K562 (cell line): Measurements from ENCODE around the gene AGAP3. TPM values are rescaled to one million over a fixed set of nuclear protein-coding genes. Genes with fewer than 3 reads are reported as not detected.
A peak's percentile ranks its signal among the peaks of the same experiment; 100 is the strongest.

Experiments
- C11orf30 ChIP-seq: fragments of 450-650 bp; IDR thresholded peaks from 2 replicates; pipeline ENCODE4 v1.6.1; 2016; ENCODE audit warnings: low read depth, mild to moderate bottlenecking
- CXXC5 ChIP-seq: fragments of 250-450 bp; sonication (Bioruptor Pico); IDR thresholded peaks from 2 replicates; pipeline ENCODE4 v1.8.0; 2022; ENCODE audit warnings: inconsistent platforms, mild to moderate bottlenecking, moderate library complexity
- DLX4 ChIP-seq: fragments of 250-450 bp; sonication (Bioruptor Pico); IDR thresholded peaks from 2 replicates; pipeline ENCODE4 v1.6.1; 2021; ENCODE audit warnings: mild to moderate bottlenecking
- HDGF ChIP-seq: fragments of 450-650 bp; IDR thresholded peaks from 2 replicates; pipeline ENCODE4 v1.6.1; 2016
- HINFP ChIP-seq: fragments of 450-650 bp; conservative IDR thresholded peaks from 2 replicates; pipeline ENCODE4 v1.6.1; 2016; ENCODE audit warnings: missing genetic modification characterization, low read depth, mild to moderate bottlenecking, control low read depth, missing compliant biosample characterization
- MAX ChIP-seq: sonication (generic); formaldehyde crosslinking; IDR thresholded peaks from 2 replicates; pipeline ENCODE4 v1.9.0; 2022; ENCODE audit warnings: mild to moderate bottlenecking, missing genetic modification reagents
- MTA1 ChIP-seq: fragments of 450-650 bp; IDR thresholded peaks from 2 replicates; pipeline ENCODE4 v1.6.1; 2017; ENCODE audit warnings: borderline replicate concordance
- NONO ChIP-seq, 2 experiments: fragments of 200-400 bp in 1 of 2; fragments of 450-650 bp in 1 of 2; formaldehyde crosslinking in 1 of 2; IDR thresholded peaks; 2 replicates each; pipeline ENCODE4 v1.6.1; 2017; ENCODE audit warnings: low read depth in 2 of 2, mild to moderate bottlenecking in 2 of 2, moderate library complexity in 2 of 2, low read length in 1 of 2
- NRF1 ChIP-seq, 2 experiments: fragments of 450-650 bp; IDR thresholded peaks in 1 of 2; conservative IDR thresholded peaks in 1 of 2; 2 replicates each; pipeline ENCODE4 v1.6.1; 2014; ENCODE audit warnings: mild to moderate bottlenecking in 2 of 2
- POLR2G ChIP-seq: fragments of 200-400 bp; formaldehyde crosslinking; IDR thresholded peaks from 2 replicates; pipeline ENCODE4 v1.6.1; 2017; ENCODE audit warnings: low read depth, mild to moderate bottlenecking, antibody characterized with exemption, low read length, moderate library complexity
- PTRF ChIP-seq: fragments of 450-650 bp; IDR thresholded peaks from 2 replicates; pipeline ENCODE4 v1.6.1; 2016; ENCODE audit warnings: mild to moderate bottlenecking, missing genetic modification characterization, missing compliant biosample characterization
- RFX5 ChIP-seq: IDR thresholded peaks from 2 replicates; pipeline ENCODE4 v1.6.1; 2011; ENCODE audit warnings: low read depth, mild to moderate bottlenecking, improper control_type of control experiment, low read length
- SOX6 ChIP-seq: fragments of 450-650 bp; IDR thresholded peaks from 2 replicates; pipeline ENCODE4 v1.6.1; 2014; ENCODE audit warnings: mild to moderate bottlenecking
- YY1 ChIP-seq, 3 experiments: IDR thresholded peaks; 2 replicates each; pipeline ENCODE4 v1.6.1; 2011; ENCODE audit warnings: low read length in 2 of 3, mild to moderate bottlenecking in 2 of 3, moderate library complexity in 2 of 3, borderline replicate concordance in 1 of 3, control low read depth in 1 of 3, low read depth in 1 of 3; ENCODE audit not compliant: insufficient read depth in 3 of 3, insufficient replicate concordance in 2 of 3, control insufficient read depth in 1 of 3, insufficient read length in 1 of 3; ENCODE audit errors: extremely low read depth in 1 of 3
- ZBTB17 ChIP-seq: fragments of 450-650 bp; formaldehyde crosslinking; IDR thresholded peaks from 2 replicates; pipeline ENCODE4 v1.4.0; 2020; ENCODE audit warnings: mild to moderate bottlenecking
- ZKSCAN1 ChIP-seq: fragments of 150-350 bp; IDR thresholded peaks from 2 replicates; pipeline ENCODE4 v1.6.1; 2016; ENCODE audit warnings: low read depth, low read length
- ZNF174 ChIP-seq: fragments of 250-450 bp; sonication (Bioruptor Pico); IDR thresholded peaks from 2 replicates; pipeline ENCODE4 v1.4.0; 2020; ENCODE audit warnings: mild to moderate bottlenecking
- ZNF239 ChIP-seq: fragments of 250-450 bp; sonication (Bioruptor Pico); IDR thresholded peaks from 2 replicates; pipeline ENCODE4 v1.4.0; 2020; ENCODE audit warnings: mild to moderate bottlenecking
- ZNF444 ChIP-seq: fragments of 250-450 bp; sonication (Bioruptor Pico); IDR thresholded peaks from 2 replicates; pipeline ENCODE4 v1.4.0; 2020; ENCODE audit warnings: mild to moderate bottlenecking, moderate library complexity
- ZNF586 ChIP-seq: fragments of 450-650 bp; formaldehyde crosslinking; conservative IDR thresholded peaks from 2 replicates; pipeline ENCODE4 v1.4.0; 2020; ENCODE audit warnings: mild to moderate bottlenecking, moderate library complexity
- ZNF699 ChIP-seq: fragments of 250-450 bp; sonication (Bioruptor Pico); IDR thresholded peaks from 2 replicates; pipeline ENCODE4 v1.8.0; 2021; ENCODE audit warnings: mild to moderate bottlenecking, moderate library complexity; ENCODE audit not compliant: insufficient replicate concordance
- ZNF76 ChIP-seq: fragments of 250-450 bp; sonication (Bioruptor Pico); IDR thresholded peaks from 2 replicates; pipeline ENCODE4 v1.4.0; 2020; ENCODE audit warnings: mild to moderate bottlenecking, moderate library complexity, borderline replicate concordance
- polyA plus RNA-seq, 8 experiments: library from polyadenylated mRNA; depleted of rRNA in 4 of 8; stranded (reverse) in 5 of 8; unstranded in 3 of 8; fragments of >200 nt; fragmentation: Nextera tagmentation in 2 of 8; fragmentation: Illumina TruSeq in 1 of 8; extraction: Ambion mirVana in 2 of 8; extraction: Trizol in 1 of 8; gene quantifications; 2 replicates each; pipeline versions ENCODE4 v1.2.1 to v1.2.3, GENCODE V29; 2011 to 2014; ENCODE audit warnings: inconsistent platforms in 1 of 8, missing spikeins in 1 of 8
- total RNA-seq, 7 experiments: library from RNA; depleted of rRNA in 6 of 7; stranded (reverse); fragments of >200 nt in 6 of 7; fragmentation: Illumina TruSeq in 2 of 7; extraction: Trizol in 2 of 7; gene quantifications; 2 replicates each; pipeline versions ENCODE4 v1.2.1 to v1.2.3, GENCODE V29; 2011 to 2021; ENCODE audit warnings: low replicate concordance in 1 of 7

AGAP3 gene
- total and polyA plus RNA-seq, 9 of the 15 experiments (the other 6 are each of a cell fraction or from before 2014, with no cell fraction given), result 3.4 to 208 (median 62.2) TPM

GRCh38 chr7:151085691-151086620, at the start of gene AGAP3 (continued):
- TF ChIP-seq HINFP (tag) (no peak), ZNF76 (no peak), ZKSCAN1 (no peak), MTA1 (no peak; the same call in none of the 2 replicates), ZNF174 (CRISPR knock-in tag) (no peak), ZNF444 (CRISPR knock-in tag) (no peak), RFX5 (no peak), PTRF (no peak), C11orf30 (no peak), ZNF586 (no peak), NONO (IDR thresholded peaks at IDR 0.05; ENCODE audit: low read depth in 2 of 2, low read length in 1 of 2) (no peak), ZNF239 (CRISPR knock-in tag) (no peak), SOX6 (peak; percentile 8; the same call in 1 of the 2 replicates), MAX (peak; percentile 83), ZNF699 (no peak), POLR2G (peak; percentile 98), NRF1 (conservative IDR thresholded peaks at IDR 0.05 in 1 of 2, IDR thresholded peaks at IDR 0.05 in 1 of 2) (peak; percentile 58 to 59), YY1 (IDR thresholded peaks at IDR 0.05; ENCODE audit: borderline replicate concordance in 1 of 3, control insufficient read depth in 1 of 3, extremely low read depth in 1 of 3, insufficient read depth in 3 of 3, insufficient read length in 1 of 3, insufficient replicate concordance in 2 of 3, low read depth in 1 of 3, low read length in 2 of 3) (peak in 2 of 3 experiments; percentile 59 to 68), DLX4 (CRISPR knock-in tag) (no peak), ZBTB17 (CRISPR knock-in tag) (peak; percentile 52; the same call in 1 of the 2 replicates), CXXC5 (CRISPR knock-in tag) (peak; percentile 67), HDGF (peak; percentile 95; the same call in 1 of the 2 replicates)
